WTC11 (cell line): ENCODE data around the gene GCK. TPM values are rescaled to one million over a fixed set of nuclear protein-coding genes. Genes with fewer than 3 reads are reported as not detected.

ENCODE experiments used
- ATAC-seq: fragments of 200-7000 bp; cut with Tn5 transposase; 2 replicates; pipeline ENCODE4 v1.10.0; 2021; ENCODE audit warnings: mild to moderate bottlenecking, moderate library complexity
- CTCF ChIA-PET: fragments of 300-600 bp; sonication (Branson Sonifier 250); formaldehyde crosslinking; loops from one replicate; lab custom pipeline; 2021; ENCODE audit warnings: antibody characterized with exemption; lab: Charles Lee
- POLR2A ChIA-PET: fragments of 350-600 bp; sonication (Branson Sonifier 250); formaldehyde crosslinking; loops from one replicate; lab custom pipeline; 2021; ENCODE audit warnings: antibody characterized with exemption; lab: Charles Lee
- DNase-seq: peaks from one replicate; pipeline ENCODE4 v3.0.0; 2021; ENCODE audit warnings: low spot score
- H3K27ac Mint-ChIP-seq: 2 replicates; pipeline ENCODE4 v1.8.0; 2021; ENCODE audit warnings: mixed read lengths
- H3K27me3 Mint-ChIP-seq: 2 replicates; pipeline ENCODE4 v1.8.0; 2021; ENCODE audit warnings: low read depth, mild to moderate bottlenecking, moderate library complexity, mixed read lengths
- H3K36me3 Mint-ChIP-seq: 2 replicates; pipeline ENCODE4 v1.8.0; 2021; ENCODE audit warnings: mixed read lengths
- H3K4me1 Mint-ChIP-seq: 2 replicates; pipeline ENCODE4 v1.8.0; 2022; ENCODE audit warnings: mixed read lengths
- H3K4me3 Mint-ChIP-seq: 2 replicates; pipeline ENCODE4 v1.8.0; 2021; ENCODE audit warnings: mild to moderate bottlenecking, moderate library complexity, mixed read lengths
- H3K9me3 Mint-ChIP-seq: 2 replicates; pipeline ENCODE4 v1.8.0; 2021; ENCODE audit warnings: mixed read lengths
- E2F4 ChIP-seq: sonication (generic); formaldehyde crosslinking; IDR thresholded peaks from 2 replicates; pipeline ENCODE4 v1.8.1; 2022; ENCODE audit warnings: low read depth, mild to moderate bottlenecking, moderate library complexity, missing genetic modification reagents, borderline replicate concordance
- E2F5 ChIP-seq: sonication (generic); formaldehyde crosslinking; IDR thresholded peaks from 2 replicates; pipeline ENCODE4 v1.8.1; 2022; ENCODE audit warnings: mild to moderate bottlenecking, moderate library complexity, missing genetic modification reagents
- GRHL2 ChIP-seq: fragments of 250-450 bp; sonication (Bioruptor Pico); IDR thresholded peaks from 2 replicates; pipeline ENCODE4 v1.8.0; 2022; ENCODE audit warnings: mild to moderate bottlenecking, moderate library complexity; ENCODE audit not compliant: insufficient replicate concordance, severe bottlenecking
- USF2 ChIP-seq: sonication (generic); formaldehyde crosslinking; IDR thresholded peaks from 2 replicates; pipeline ENCODE4 v1.8.1; 2023; ENCODE audit warnings: mild to moderate bottlenecking, missing genetic modification reagents, moderate library complexity
- ZNF532 ChIP-seq: fragments of 250-450 bp; sonication (Bioruptor Pico); IDR thresholded peaks from 2 replicates; pipeline ENCODE4 v1.9.0; 2021; ENCODE audit warnings: mild to moderate bottlenecking, borderline replicate concordance
- total RNA-seq: library from RNA; stranded (reverse); gene quantifications from 3 replicates; pipeline ENCODE4 v1.2.3, GENCODE V29; 2021
- TF ChIP-seq, protein P1 (sequence below): sonication (generic); formaldehyde crosslinking; IDR thresholded peaks from 2 replicates; pipeline ENCODE4 v1.8.0; 2022; ENCODE audit warnings: missing genetic modification reagents

GCK gene
- total RNA-seq, 1 experiment from 2014 or later, result 3.3 TPM

DNA sequence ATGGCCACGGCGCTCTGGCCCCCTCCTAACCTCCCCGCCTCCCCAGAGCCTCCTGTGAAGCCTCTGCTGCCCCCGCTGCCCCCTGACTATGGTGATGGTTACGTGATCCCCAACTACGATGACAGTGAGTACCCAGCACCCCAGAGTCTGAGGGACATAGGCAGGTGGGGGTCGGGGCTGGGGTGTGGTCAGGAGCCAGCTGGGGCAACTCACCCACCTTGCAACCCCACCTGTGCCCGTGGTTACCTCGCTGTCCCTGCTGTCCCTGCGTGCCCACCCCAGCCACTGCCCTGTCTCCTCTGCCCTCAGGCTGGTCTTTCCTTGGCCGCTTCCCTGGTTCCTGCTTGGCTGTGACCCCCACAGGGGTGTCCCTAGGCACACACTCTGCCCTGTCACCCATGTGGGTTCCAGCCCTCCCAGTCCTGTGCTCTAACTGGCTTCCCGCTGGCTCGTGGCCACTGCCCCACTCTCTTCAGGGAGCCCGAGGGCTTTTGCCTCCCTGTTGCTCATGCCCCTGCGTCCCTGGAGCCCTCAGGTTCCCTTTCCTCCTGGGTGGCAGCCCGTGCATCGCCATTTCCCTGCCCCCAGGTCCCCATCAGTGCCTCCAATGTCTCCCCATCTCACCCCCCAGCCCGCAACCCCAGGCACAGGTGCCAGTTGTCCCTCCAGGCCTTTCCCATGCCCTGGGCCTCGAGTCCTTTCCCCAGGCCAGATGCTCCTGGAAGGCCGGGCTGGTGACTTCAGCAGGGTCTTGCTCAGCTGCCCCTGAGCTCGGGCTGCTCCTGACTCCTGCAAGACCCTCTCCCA is 81.1 kb downstream of the GCK start:
- Mint-ChIP-seq H3K27ac (no peak overlapping the region), H3K4me1 (peaks cover 14% of the 10 kb centered on the region), H3K9me3 (no peaks in the 10 kb centered on the region)
- ChIA-PET CTCF (no interaction called here), POLR2A (no interaction called here)
- TF ChIP-seq E2F4 (CRISPR knock-in tag), result no peak
- TF ChIP-seq, protein P1, sequence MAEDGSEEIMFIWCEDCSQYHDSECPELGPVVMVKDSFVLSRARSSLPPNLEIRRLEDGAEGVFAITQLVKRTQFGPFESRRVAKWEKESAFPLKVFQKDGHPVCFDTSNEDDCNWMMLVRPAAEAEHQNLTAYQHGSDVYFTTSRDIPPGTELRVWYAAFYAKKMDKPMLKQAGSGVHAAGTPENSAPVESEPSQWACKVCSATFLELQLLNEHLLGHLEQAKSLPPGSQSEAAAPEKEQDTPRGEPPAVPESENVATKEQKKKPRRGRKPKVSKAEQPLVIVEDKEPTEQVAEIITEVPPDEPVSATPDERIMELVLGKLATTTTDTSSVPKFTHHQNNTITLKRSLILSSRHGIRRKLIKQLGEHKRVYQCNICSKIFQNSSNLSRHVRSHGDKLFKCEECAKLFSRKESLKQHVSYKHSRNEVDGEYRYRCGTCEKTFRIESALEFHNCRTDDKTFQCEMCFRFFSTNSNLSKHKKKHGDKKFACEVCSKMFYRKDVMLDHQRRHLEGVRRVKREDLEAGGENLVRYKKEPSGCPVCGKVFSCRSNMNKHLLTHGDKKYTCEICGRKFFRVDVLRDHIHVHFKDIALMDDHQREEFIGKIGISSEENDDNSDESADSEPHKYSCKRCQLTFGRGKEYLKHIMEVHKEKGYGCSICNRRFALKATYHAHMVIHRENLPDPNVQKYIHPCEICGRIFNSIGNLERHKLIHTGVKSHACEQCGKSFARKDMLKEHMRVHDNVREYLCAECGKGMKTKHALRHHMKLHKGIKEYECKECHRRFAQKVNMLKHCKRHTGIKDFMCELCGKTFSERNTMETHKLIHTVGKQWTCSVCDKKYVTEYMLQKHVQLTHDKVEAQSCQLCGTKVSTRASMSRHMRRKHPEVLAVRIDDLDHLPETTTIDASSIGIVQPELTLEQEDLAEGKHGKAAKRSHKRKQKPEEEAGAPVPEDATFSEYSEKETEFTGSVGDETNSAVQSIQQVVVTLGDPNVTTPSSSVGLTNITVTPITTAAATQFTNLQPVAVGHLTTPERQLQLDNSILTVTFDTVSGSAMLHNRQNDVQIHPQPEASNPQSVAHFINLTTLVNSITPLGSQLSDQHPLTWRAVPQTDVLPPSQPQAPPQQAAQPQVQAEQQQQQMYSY (CRISPR knock-in tag), result no peak
- TF ChIP-seq, all 79 proteins: peak for 0
- DNase-seq (no peak), ATAC-seq (no peak)
- Mint-ChIP-seq H3K36me3 (peaks cover 2% of the 10 kb centered on the region; the same call in 1 of the 2 replicates), H3K27me3 (peaks cover 14% of the 10 kb centered on the region), H3K4me3 (no peak overlapping the region)

- DNase-seq (no peak), ATAC-seq (no peak)
- POLR2A ChIA-PET, result no interaction called here
- CTCF ChIA-PET, result no interaction called here
- TF ChIP-seq ZNF532 (CRISPR knock-in tag), result no peak
- TF ChIP-seq USF2, result no peak
- no peak for TF ChIP-seq E2F5
- TF ChIP-seq GRHL2 (CRISPR knock-in tag), result no peak
- TF ChIP-seq, all 79 proteins: peak for 0
- peaks cover 2% of the 10 kb centered on the region; the same call in 1 of the 2 replicates for H3K36me3 Mint-ChIP-seq
- peaks cover 14% of the 10 kb centered on the region for H3K4me1 Mint-ChIP-seq
- H3K4me3 Mint-ChIP-seq, result no peak overlapping the region
- no peak overlapping the region for H3K27ac Mint-ChIP-seq
- H3K9me3 Mint-ChIP-seq, result no peaks in the 10 kb centered on the region
- H3K27me3 Mint-ChIP-seq, result peaks cover 21% of the 10 kb centered on the region
Measured at GRCh38 chr7:44107116-44107960, 81.9 kb downstream of the GCK start.
